Glomerular endothelial cell (primary cell): Measurements from ENCODE around the gene ZFP2. TPM values are rescaled to one million over a fixed set of nuclear protein-coding genes. Genes with fewer than 3 reads are reported as not detected.
"Not testable (repeated sequence)": the region's sequence is repeated elsewhere in the genome, so short reads cannot be mapped to it uniquely, and the experiment has no call there.

Experiments used
- DNase-seq: peaks from one replicate; pipeline ENCODE4 v3.0.0-alpha.2; 2011; ENCODE audit warnings: low read depth, low spot score; ENCODE audit errors: extremely low read depth
- total RNA-seq: library from RNA; depleted of rRNA; stranded (reverse); fragments of >200 nt; gene quantifications from 2 replicates; pipeline ENCODE4 v1.2.3, GENCODE V29; 2015

The ZFP2 gene
- total RNA-seq: 0.39 and 0.82 TPM in 2 replicates

GRCh38 chr5:178895615-178896571 is at the start of gene ZFP2:
TSS of gene ZFP2 (plus strand) at chr5:178895913. CDS start at chr5:178931314, 35,401 bp downstream.
- no peak for DNase-seq

GRCh38 chr5:178849316-178849715 is 46.4 kb upstream of the ZFP2 start:
- no peak for DNase-seq

- no peak for DNase-seq
Measured at GRCh38 chr5:178851951-178852350, 43.8 kb upstream of the ZFP2 start.

- no peak for DNase-seq
Measured at GRCh38 chr5:178854284-178854683, 41.4 kb upstream of the ZFP2 start.

GRCh38 chr5:178859625-178860521 is 35.8 kb upstream of the ZFP2 start, which contains the start of gene ZNF354B:
TSS of gene ZNF354B (plus strand) at chr5:178859953. CDS start at chr5:178861048, 1,095 bp downstream.
- DNase-seq: peak; percentile 81

- DNase-seq: not testable (repeated sequence)
Measured at GRCh38 chr5:178860615-178861014, 35.1 kb upstream of the ZFP2 start.

- DNase-seq: no peak
Measured at GRCh38 chr5:178861627-178862026, 34.1 kb upstream of the ZFP2 start.

- peak; percentile 12 for DNase-seq
Measured at GRCh38 chr5:178866946-178867345, 28.8 kb upstream of the ZFP2 start.

- no peak for DNase-seq
Measured at GRCh38 chr5:178869577-178869976, 26.1 kb upstream of the ZFP2 start.

- no peak for DNase-seq
Measured at GRCh38 chr5:178870411-178870810, 25.3 kb upstream of the ZFP2 start.

GRCh38 chr5:178872302-178872701 is 23.4 kb upstream of the ZFP2 start:
- no peak for DNase-seq

GRCh38 chr5:178883115-178883694 is 12.5 kb upstream of the ZFP2 start:
- not testable (repeated sequence) for DNase-seq

GRCh38 chr5:178883815-178884430 is 11.8 kb upstream of the ZFP2 start:
- no peak for DNase-seq

- DNase-seq: no peak
Measured at GRCh38 chr5:178899289-178899688, 3.6 kb downstream of the ZFP2 start.

- no peak for DNase-seq
Measured at GRCh38 chr5:178902849-178903248, 7.1 kb downstream of the ZFP2 start.

- no peak for DNase-seq
Measured at GRCh38 chr5:178931846-178932760, 36.4 kb downstream of the ZFP2 start.

- no peak for DNase-seq
Measured at GRCh38 chr5:178940569-178941360, 45.1 kb downstream of the ZFP2 start, which contains the start of gene ZNF454. TSS of gene ZNF454 (plus strand) at chr5:178941198. CDS start at chr5:178942792, 1,594 bp downstream.

GRCh38 chr5:178941361-178941760 is 45.6 kb downstream of the ZFP2 start:
- no peak for DNase-seq
